GM23338 (cell line): ENCODE data around the gene PPP4R3C.

Experiments
- CREB1 ChIP-seq: fragments of 250-450 bp; sonication (Bioruptor Pico); IDR thresholded peaks from 2 replicates; pipeline ENCODE4 v1.5.0; 2020; ENCODE audit warnings: low read depth, mild to moderate bottlenecking, moderate library complexity
- CTCF ChIP-seq, 2 experiments: fragments of 200-600 bp in 1 of 2; sonication (generic) in 1 of 2; conservative IDR thresholded peaks; 2 replicates each; pipeline versions ENCODE4 v1.5.1 to v1.6.1; 2016 to 2017; ENCODE audit warnings: antibody characterized with exemption in 2 of 2, low read depth in 2 of 2, mild to moderate bottlenecking in 2 of 2, moderate library complexity in 1 of 2
- ETS1 ChIP-seq: IDR thresholded peaks from 2 replicates; pipeline ENCODE4 v1.6.1; 2016; ENCODE audit warnings: antibody characterized with exemption
- EZH2 ChIP-seq: fragments of 200-600 bp; sonication (generic); IDR thresholded peaks from one replicate; pipeline ENCODE4 v1.8.0; 2017; ENCODE audit warnings: antibody characterized with exemption, mild to moderate bottlenecking, low read depth; ENCODE audit not compliant: unreplicated experiment
- EZH2phosphoT487 ChIP-seq: fragments of 200-600 bp; sonication (generic); IDR thresholded peaks from one replicate; pipeline ENCODE4 v1.8.1; 2018; ENCODE audit warnings: antibody characterized with exemption; ENCODE audit not compliant: unreplicated experiment
- NANOG ChIP-seq: IDR thresholded peaks from 2 replicates; pipeline ENCODE4 v1.6.1; 2016; ENCODE audit warnings: antibody characterized with exemption, borderline replicate concordance
- POLR2AphosphoS5 ChIP-seq: IDR thresholded peaks from 2 replicates; pipeline ENCODE4 v1.6.1; 2016; ENCODE audit warnings: antibody characterized with exemption, low read depth
- REST ChIP-seq: IDR thresholded peaks from one replicate; pipeline ENCODE4 v1.6.1; 2018; ENCODE audit warnings: antibody characterized with exemption; ENCODE audit not compliant: unreplicated experiment
- STAT1 ChIP-seq: IDR thresholded peaks from one replicate; pipeline ENCODE4 v1.6.1; 2016; ENCODE audit warnings: antibody characterized with exemption; ENCODE audit not compliant: unreplicated experiment
- ZNF331 ChIP-seq: fragments of 250-450 bp; sonication (Bioruptor Pico); IDR thresholded peaks from 2 replicates; pipeline ENCODE4 v1.5.0; 2020; ENCODE audit warnings: low read depth, mild to moderate bottlenecking, moderate library complexity
- ZNF462 ChIP-seq: fragments of 250-450 bp; sonication (Bioruptor Pico); IDR thresholded peaks from 2 replicates; pipeline ENCODE4 v1.5.0; 2020; ENCODE audit warnings: mild to moderate bottlenecking, moderate library complexity

- TF ChIP-seq ETS1 = no peak
- no peak for TF ChIP-seq REST
- no peak for TF ChIP-seq CTCF (conservative IDR thresholded peaks at IDR 0.05; ENCODE audit: low read depth in 2 of 2)
- TF ChIP-seq EZH2 = no peak
- no peak for TF ChIP-seq CREB1 (CRISPR knock-in tag)
- TF ChIP-seq ZNF462 (CRISPR knock-in tag) = no peak
- TF ChIP-seq POLR2AphosphoS5 = no peak
- no peak for TF ChIP-seq EZH2phosphoT487
- no peak for TF ChIP-seq STAT1
- no peak for TF ChIP-seq NANOG
- no peak for TF ChIP-seq ZNF331 (CRISPR knock-in tag)
Observed at GRCh38 chrX:27466051-27466450, 2.9 kb upstream of the PPP4R3C start.
